Measurements from ENCODE around the gene GATA6.

DNA sequence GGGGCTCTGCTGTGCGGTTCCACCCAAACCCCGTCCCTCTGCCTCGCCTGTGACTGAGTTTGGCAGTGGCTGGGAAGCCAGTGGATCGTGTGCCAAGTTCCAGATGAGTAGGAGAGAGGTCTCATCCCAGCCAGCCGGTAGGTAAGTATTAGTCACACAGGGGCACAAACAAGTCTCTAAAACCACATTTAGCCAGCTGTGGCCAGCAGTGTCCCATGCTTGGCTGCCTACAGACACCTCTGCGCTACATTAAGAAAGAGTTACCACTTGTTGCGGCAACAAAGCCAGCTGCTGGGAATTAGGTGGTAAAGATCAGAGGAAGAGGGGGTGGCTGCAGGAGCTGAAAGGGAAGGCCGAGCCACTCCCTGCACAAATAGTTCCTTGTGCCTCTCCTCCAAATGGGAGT is 81.2 kb downstream of the GATA6 start:
- TF ChIP-seq, protein P1, sequence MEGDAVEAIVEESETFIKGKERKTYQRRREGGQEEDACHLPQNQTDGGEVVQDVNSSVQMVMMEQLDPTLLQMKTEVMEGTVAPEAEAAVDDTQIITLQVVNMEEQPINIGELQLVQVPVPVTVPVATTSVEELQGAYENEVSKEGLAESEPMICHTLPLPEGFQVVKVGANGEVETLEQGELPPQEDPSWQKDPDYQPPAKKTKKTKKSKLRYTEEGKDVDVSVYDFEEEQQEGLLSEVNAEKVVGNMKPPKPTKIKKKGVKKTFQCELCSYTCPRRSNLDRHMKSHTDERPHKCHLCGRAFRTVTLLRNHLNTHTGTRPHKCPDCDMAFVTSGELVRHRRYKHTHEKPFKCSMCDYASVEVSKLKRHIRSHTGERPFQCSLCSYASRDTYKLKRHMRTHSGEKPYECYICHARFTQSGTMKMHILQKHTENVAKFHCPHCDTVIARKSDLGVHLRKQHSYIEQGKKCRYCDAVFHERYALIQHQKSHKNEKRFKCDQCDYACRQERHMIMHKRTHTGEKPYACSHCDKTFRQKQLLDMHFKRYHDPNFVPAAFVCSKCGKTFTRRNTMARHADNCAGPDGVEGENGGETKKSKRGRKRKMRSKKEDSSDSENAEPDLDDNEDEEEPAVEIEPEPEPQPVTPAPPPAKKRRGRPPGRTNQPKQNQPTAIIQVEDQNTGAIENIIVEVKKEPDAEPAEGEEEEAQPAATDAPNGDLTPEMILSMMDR (conservative IDR thresholded peaks at IDR 0.05 in 1 of 2, IDR thresholded peaks at IDR 0.05 in 1 of 2; ENCODE audit: low read depth in 1 of 2, low read length in 2 of 2) = no peak
- TF ChIP-seq EZH2 (IDR thresholded peaks at IDR 0.05; ENCODE audit: low read length, missing control alignments) = no peak
